T-cell (primary cell): ENCODE measurements around the gene MAZ. TPM values are rescaled to one million over a fixed set of nuclear protein-coding genes. Genes with fewer than 3 reads are reported as not detected.
A peak's percentile ranks its signal among the peaks of the same experiment; 100 is the strongest.

ENCODE experiments used
- ATAC-seq, 4 experiments: fragments of 200-7000 bp in 3 of 4; fragments of 150-1000 bp in 1 of 4; cut with Tn5 transposase; replicated peaks in 1 of 4; 1 replicate in 3 of 4; 2 replicates in 1 of 4; pipeline ENCODE4 v1.10.0; 2021; ENCODE audit warnings: moderate library complexity in 3 of 4, mild to moderate bottlenecking in 2 of 4, moderate number of reproducible peaks in 1 of 4
- CTCF ChIA-PET, 2 donors: fragments of 300-600 bp; sonication (Branson Sonifier 250); formaldehyde crosslinking; loops; one replicate each; lab custom pipeline; 2022; ENCODE audit warnings: antibody characterized with exemption in 2 of 2; lab: Charles Lee
- POLR2A ChIA-PET, 2 donors: fragments of 300-600 bp; sonication (Branson Sonifier 250); formaldehyde crosslinking; loops; one replicate each; lab custom pipeline; 2022; ENCODE audit warnings: antibody characterized with exemption in 2 of 2; lab: Charles Lee
- DNase-seq, 35 experiments: peaks; one replicate each; pipeline versions ENCODE4 v3.0.0 to v3.0.0-alpha.2; 2013 to 2023
- H3K27ac ChIP-seq: one replicate; pipeline ENCODE4 v1.5.1; 2013; ENCODE audit warnings: low read length
- H3K27me3 ChIP-seq, 2 experiments: replicated peaks in 1 of 2; 1 replicate in 1 of 2; 2 replicates in 1 of 2; pipeline versions ENCODE4 v1.6.1 to v1.7.0; 2013; ENCODE audit warnings: low read length in 1 of 2, mixed read lengths in 1 of 2; ENCODE audit not compliant: control insufficient read depth in 2 of 2, insufficient read depth in 2 of 2; ENCODE audit errors: extremely low read depth in 1 of 2
- H3K36me3 ChIP-seq, 2 donors: 1 replicate in 1 of 2; 2 replicates in 1 of 2; pipeline versions ENCODE4 v1.6.1 to v1.7.0; 2013; ENCODE audit warnings: low read length in 1 of 2; ENCODE audit not compliant: control insufficient read depth in 2 of 2, insufficient read depth in 1 of 2; ENCODE audit errors: extremely low read depth in 1 of 2
- H3K4me1 ChIP-seq, 2 experiments: 1 replicate in 1 of 2; 2 replicates in 1 of 2; pipeline versions ENCODE4 v1.6.1 to v1.7.0; 2013; ENCODE audit warnings: low read length in 2 of 2, mixed read lengths in 1 of 2; ENCODE audit not compliant: insufficient read depth in 2 of 2, control insufficient read depth in 1 of 2; ENCODE audit errors: extremely low read depth in 1 of 2
- H3K4me3 ChIP-seq, 2 donors: 1 replicate in 1 of 2; 2 replicates in 1 of 2; pipeline versions ENCODE4 v1.5.1 to v1.7.0; 2013; ENCODE audit warnings: mild to moderate bottlenecking in 2 of 2, low read length in 1 of 2, moderate library complexity in 1 of 2; ENCODE audit not compliant: control insufficient read depth in 1 of 2; ENCODE audit errors: extremely low read depth in 1 of 2
- H3K9me3 ChIP-seq: 2 replicates; pipeline ENCODE4 v1.7.0; 2013
- H3K27ac Mint-ChIP-seq, 2 donors: one replicate each; pipeline ENCODE4 v1.8.0; 2020 to 2021; ENCODE audit warnings: mild to moderate bottlenecking in 2 of 2, mixed read lengths in 2 of 2
- H3K27me3 Mint-ChIP-seq, 2 donors: one replicate each; pipeline ENCODE4 v1.8.0; 2021 to 2022; ENCODE audit warnings: mixed read lengths in 2 of 2
- H3K36me3 Mint-ChIP-seq: one replicate; pipeline ENCODE4 v1.8.0; 2021; ENCODE audit warnings: mixed read lengths
- H3K4me1 Mint-ChIP-seq, 3 donors: one replicate each; pipeline ENCODE4 v1.8.0; 2020 to 2022; ENCODE audit warnings: mixed read lengths in 3 of 3, mild to moderate bottlenecking in 1 of 3
- H3K4me3 Mint-ChIP-seq, 3 donors: one replicate each; pipeline ENCODE4 v1.8.0; 2020 to 2022; ENCODE audit warnings: mild to moderate bottlenecking in 3 of 3, mixed read lengths in 3 of 3, moderate library complexity in 3 of 3
- H3K9me3 Mint-ChIP-seq, 3 donors: one replicate each; pipeline ENCODE4 v1.8.0; 2020 to 2022; ENCODE audit warnings: mixed read lengths in 3 of 3
- WGBS: methylation state at CpG from one replicate; pipeline ENCODE4 v1.1.5; 2013; ENCODE audit warnings: missing lambda C conversion rate; ENCODE audit not compliant: insufficient coverage; 5-methylcytosine and 5-hydroxymethylcytosine counted together
- total RNA-seq, 35 experiments: library from RNA in 6 of 35; stranded (reverse) in 6 of 35; fragments of 120-200 nt in 1 of 35; gene quantifications; one replicate each; pipeline versions ENCODE4 v1.2.1 to v1.2.4 and lab custom pipeline; 2013 to 2026

MAZ gene
- total RNA-seq, 5 donors from 2014 or later (not counting 1 experiment from before 2014, with no cell fraction given), result 240 to 326 (median 305) TPM

GRCh38 chr16:29794231-29794710 is 12.1 kb upstream of the MAZ start:
- POLR2A ChIA-PET, result interaction anchor here (0.6 to 0.7 kb wide), 2 partner anchors 13 to 147 kb away, joined by 3 read pairs; no protein-coding TSS in a partner anchor
- peaks cover 39 to 47% (median 44%) of the 10 kb centered on the region in 3 donors for H3K4me1 Mint-ChIP-seq
- Histone ChIP-seq H3K27ac (no peak overlapping the region), H3K4me3 (no peak overlapping the region), H3K9me3 (no peaks in the 10 kb centered on the region), H3K4me1 (peaks cover 13 to 36% of the 10 kb centered on the region in 2 experiments), H3K36me3 (peaks cover 5 to 29% of the 10 kb centered on the region in 2 donors), H3K27me3 (no peaks in the 10 kb centered on the region)
- CTCF ChIA-PET, result interaction anchor here in 1 of 2 donors (0.7 kb wide), 1 partner anchor 82 kb away, joined by 3 read pairs; no protein-coding TSS in a partner anchor
- no peaks in the 10 kb centered on the region for H3K27me3 Mint-ChIP-seq
- H3K27ac Mint-ChIP-seq, result no peak overlapping the region
- no peak for ATAC-seq
- peaks cover 33% of the 10 kb centered on the region for H3K36me3 Mint-ChIP-seq
- WGBS, result 100% methylated on average over 2 of the region's 3 CpGs
- H3K4me3 Mint-ChIP-seq, result no peak overlapping the region
- DNase-seq, result no peak
- H3K9me3 Mint-ChIP-seq, result no peaks in the 10 kb centered on the region

DNA sequence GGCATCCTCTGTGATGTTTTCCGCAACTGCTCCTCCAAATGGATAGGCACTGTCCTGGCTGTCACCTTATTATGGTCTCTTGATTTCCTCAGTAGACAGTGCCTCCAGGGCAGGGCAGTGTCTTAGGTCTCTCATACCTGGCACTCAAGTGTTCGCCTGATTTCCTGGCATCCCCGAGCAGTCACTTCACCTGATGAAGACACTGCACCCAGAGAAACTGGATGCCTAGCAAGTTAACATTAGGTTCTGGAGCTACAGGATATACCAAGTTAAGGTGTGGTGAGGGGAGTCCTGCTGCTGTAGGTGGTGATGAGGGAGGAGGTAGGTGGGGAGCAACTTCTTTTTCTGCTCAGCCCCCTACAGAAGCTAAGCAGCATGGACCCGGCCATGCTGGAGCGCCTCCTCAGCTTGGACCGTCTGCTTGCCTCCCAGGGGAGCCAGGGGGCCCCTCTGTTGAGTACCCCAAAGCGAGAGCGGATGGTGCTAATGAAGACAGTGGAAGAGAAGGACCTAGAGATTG is 3.9 kb upstream of the MAZ start:
- CTCF ChIA-PET, result interaction anchor here (0.6 to 1.3 kb wide), 4 partner anchors 11 to 80 kb away, joined by 3 to 8 read pairs (median 6); no protein-coding TSS in a partner anchor
- H3K36me3 ChIP-seq, result peaks cover 0 to 39% of the 10 kb centered on the region in 2 donors
- 93% methylated on average over 8 of the region's 8 CpGs for WGBS
- H3K27me3 Mint-ChIP-seq, result no peaks in the 10 kb centered on the region
- H3K9me3 ChIP-seq, result no peaks in the 10 kb centered on the region
- no peaks in the 10 kb centered on the region for H3K9me3 Mint-ChIP-seq
- H3K4me1 Mint-ChIP-seq, result peaks cover 16 to 21% (median 17%) of the 10 kb centered on the region in 3 donors
- H3K36me3 Mint-ChIP-seq, result peaks cover 35% of the 10 kb centered on the region
- no peak overlapping the region for H3K27ac ChIP-seq
- ATAC-seq, result no peak
- H3K27ac Mint-ChIP-seq, result peak overlapping the region; percentile 80 to 99
- H3K4me3 Mint-ChIP-seq, result peak overlapping the region in 1 of 3 donors; percentile 37
- DNase-seq, result no peak
- peaks cover 11 to 18% of the 10 kb centered on the region in 2 experiments for H3K4me1 ChIP-seq
- H3K27me3 ChIP-seq, result no peaks in the 10 kb centered on the region
- H3K4me3 ChIP-seq, result no peak overlapping the region
- POLR2A ChIA-PET, result interaction anchor here in 1 of 2 donors (0.6 kb wide), 1 partner anchor 11 kb away, joined by 3 read pairs; no protein-coding TSS in a partner anchor

- POLR2A ChIA-PET, result interaction anchor here in 1 of 2 donors (0.6 to 1.2 kb wide), 4 partner anchors 14 to 102 kb away, joined by 3 to 4 read pairs (median 3); partner anchors contain the start of gene KIF22
- H3K36me3 ChIP-seq, result peaks cover 0 to 30% of the 10 kb centered on the region in 2 donors
- peaks cover 16 to 34% of the 10 kb centered on the region in 2 experiments for H3K4me1 ChIP-seq
- peak overlapping the region; percentile 84 to 100 (median 96) for H3K4me3 Mint-ChIP-seq
- no peaks in the 10 kb centered on the region for H3K27me3 Mint-ChIP-seq
- H3K4me1 Mint-ChIP-seq, result peaks cover 31 to 34% (median 31%) of the 10 kb centered on the region in 3 donors
- no peaks in the 10 kb centered on the region for H3K27me3 ChIP-seq
- no peaks in the 10 kb centered on the region for H3K9me3 ChIP-seq
- ATAC-seq (no peak), DNase-seq (no peak)
- WGBS, result 83% methylated on average over 2 of the region's 8 CpGs
- CTCF ChIA-PET, result interaction anchor here (0.6 to 2.4 kb wide), 9 partner anchors 8 to 103 kb away, joined by 3 to 16 read pairs (median 3); partner anchors contain the start of gene PAGR1 (in 2 of the 2)
- no peaks in the 10 kb centered on the region for H3K9me3 Mint-ChIP-seq
- peak overlapping the region; percentile 99 to 100 for H3K27ac Mint-ChIP-seq
- peak overlapping the region in 1 of 2 donors; percentile 88 for H3K4me3 ChIP-seq
- peak overlapping the region; percentile 90 for H3K27ac ChIP-seq
- peaks cover 31% of the 10 kb centered on the region for H3K36me3 Mint-ChIP-seq
Observed at GRCh38 chr16:29804020-29804419, 2.3 kb upstream of the MAZ start.

DNA sequence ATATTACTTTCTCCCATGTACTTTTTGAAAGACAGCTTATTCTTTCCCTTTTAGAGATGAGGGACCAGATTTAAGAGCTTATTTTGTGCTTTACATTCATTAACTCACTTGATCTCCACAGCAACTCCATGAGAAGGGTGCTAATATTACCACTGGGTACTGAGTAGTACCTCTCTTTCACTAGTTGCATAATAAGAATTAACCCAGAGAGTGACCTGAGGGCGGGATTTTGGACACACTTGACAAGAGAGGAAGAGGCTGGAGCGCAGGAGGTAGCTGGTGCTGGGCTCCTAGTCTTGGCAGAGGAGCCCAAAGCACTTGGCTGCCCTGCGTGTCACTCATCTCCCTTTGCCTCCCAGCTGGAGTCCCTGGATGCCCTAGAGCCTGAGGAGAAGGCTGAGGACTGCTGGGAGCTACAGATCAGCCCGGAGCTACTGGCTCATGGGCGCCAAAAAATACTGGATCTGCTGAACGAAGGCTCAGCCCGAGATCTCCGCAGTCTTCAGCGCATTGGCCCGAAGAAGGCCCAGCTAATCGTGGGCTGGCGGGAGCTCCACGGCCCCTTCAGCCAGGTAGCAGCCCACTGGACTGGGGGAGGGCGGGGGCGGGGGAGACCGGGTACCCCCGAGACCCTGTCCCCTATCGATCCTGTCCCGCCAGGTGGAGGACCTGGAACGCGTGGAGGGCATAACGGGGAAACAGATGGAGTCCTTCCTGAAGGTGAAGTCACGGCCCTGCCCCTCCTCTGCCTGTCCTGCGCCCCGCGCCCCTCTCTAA is 1.7 kb upstream of the MAZ start:
- H3K4me3 ChIP-seq, result peak overlapping the region; percentile 83 to 88
- Mint-ChIP-seq H3K4me3 (peak overlapping the region; percentile 84 to 100 (median 96)), H3K27me3 (no peaks in the 10 kb centered on the region), H3K9me3 (no peaks in the 10 kb centered on the region), H3K4me1 (peaks cover 36 to 37% (median 36%) of the 10 kb centered on the region in 3 donors), H3K27ac (peak overlapping the region; percentile 99 to 100), H3K36me3 (peaks cover 27% of the 10 kb centered on the region)
- ChIA-PET CTCF (interaction anchor here (0.6 to 2.4 kb wide), 9 partner anchors 9 to 990 kb away, joined by 3 to 16 read pairs (median 4); partner anchors contain the start of gene PAGR1 (in 2 of the 2)), POLR2A (interaction anchor here (0.6 to 1.2 kb wide), 6 partner anchors 14 to 157 kb away, joined by 3 to 7 read pairs (median 4); partner anchors contain the start of genes KIF22 (in 1 of the 2) and TMEM219 (in 1 of the 2))
- peaks cover 0 to 29% of the 10 kb centered on the region in 2 donors for H3K36me3 ChIP-seq
- no peaks in the 10 kb centered on the region for H3K27me3 ChIP-seq
- DNase-seq (no peak), ATAC-seq (peak in 2 of 4 experiments; percentile 1 to 4)
- no peaks in the 10 kb centered on the region for H3K9me3 ChIP-seq
- H3K4me1 ChIP-seq, result peaks cover 22 to 40% of the 10 kb centered on the region in 2 experiments
- 22% methylated on average over 21 of the region's 26 CpGs for WGBS
- H3K27ac ChIP-seq, result peak overlapping the region; percentile 90

GRCh38 chr16:29805232-29806098 is 864 bp upstream of the MAZ start:
- no peaks in the 10 kb centered on the region for H3K9me3 ChIP-seq
- WGBS, result 0% methylated on average over 62 of the region's 103 CpGs
- Mint-ChIP-seq H3K4me1 (peaks cover 43 to 44% (median 44%) of the 10 kb centered on the region in 3 donors), H3K36me3 (peaks cover 26% of the 10 kb centered on the region), H3K9me3 (no peaks in the 10 kb centered on the region), H3K27ac (peak overlapping the region; percentile 99 to 100), H3K27me3 (no peaks in the 10 kb centered on the region), H3K4me3 (peak overlapping the region; percentile 84 to 100 (median 96))
- H3K27me3 ChIP-seq, result no peaks in the 10 kb centered on the region
- ATAC-seq (peak; percentile 64 to 71 (median 68)), DNase-seq (peak; percentile 96 to 99 (median 98))
- peak overlapping the region; percentile 90 for H3K27ac ChIP-seq
- H3K36me3 ChIP-seq, result peaks cover 0 to 29% of the 10 kb centered on the region in 2 donors
- peaks cover 28 to 48% of the 10 kb centered on the region in 2 experiments for H3K4me1 ChIP-seq
- CTCF ChIA-PET, result interaction anchor here in 1 of 2 donors (0.7 to 2.4 kb wide), 5 partner anchors 10 to 104 kb away, joined by 3 to 16 read pairs (median 7); partner anchors contain the start of gene PAGR1
- POLR2A ChIA-PET, result no interaction called here
- peak overlapping the region; percentile 83 to 88 for H3K4me3 ChIP-seq
